HepG2 (cell line): Measurements from ENCODE around the gene ARHGEF10L. TPM values are rescaled to one million over a fixed set of nuclear protein-coding genes. Genes with fewer than 3 reads are reported as not detected.

Experiments
- GMEB2 ChIP-seq: IDR thresholded peaks from 2 replicates; pipeline ENCODE4 v1.6.1; 2016; ENCODE audit warnings: missing biosample characterization, missing genetic modification reagents, low read depth
- GPN1 ChIP-seq: sonication (generic); formaldehyde crosslinking; IDR thresholded peaks from 2 replicates; pipeline ENCODE4 v1.5.1; 2020; ENCODE audit warnings: missing genetic modification reagents, borderline replicate concordance
- HMGA1 ChIP-seq: sonication (generic); formaldehyde crosslinking; conservative IDR thresholded peaks from 2 replicates; pipeline ENCODE4 v1.4.0; 2020; ENCODE audit warnings: missing genetic modification reagents
- MED8 ChIP-seq: sonication (generic); formaldehyde crosslinking; IDR thresholded peaks from 2 replicates; pipeline ENCODE4 v1.8.1; 2023; ENCODE audit warnings: mild to moderate bottlenecking, missing genetic modification reagents; ENCODE audit not compliant: insufficient replicate concordance
- MXD1 ChIP-seq: sonication (generic); formaldehyde crosslinking; IDR thresholded peaks from 2 replicates; pipeline ENCODE4 v1.4.0; 2020; ENCODE audit warnings: mild to moderate bottlenecking, missing genetic modification reagents
- MXD3 ChIP-seq: IDR thresholded peaks from 2 replicates; pipeline ENCODE4 v1.6.1; 2016; ENCODE audit warnings: mild to moderate bottlenecking, missing biosample characterization, missing genetic modification reagents
- MYC ChIP-seq: sonication (generic); formaldehyde crosslinking; IDR thresholded peaks from 2 replicates; pipeline ENCODE4 v1.9.0; 2021; ENCODE audit warnings: missing genetic modification reagents, borderline replicate concordance
- UBTF ChIP-seq: sonication (generic); formaldehyde crosslinking; IDR thresholded peaks from 2 replicates; pipeline ENCODE4 v1.4.0; 2020; ENCODE audit warnings: mild to moderate bottlenecking, missing genetic modification reagents
- polyA plus RNA-seq, 8 experiments: library from polyadenylated mRNA; depleted of rRNA in 3 of 8; stranded (reverse) in 7 of 8; unstranded in 1 of 8; fragments of >200 nt; fragmentation: Illumina TruSeq in 4 of 8; extraction: Trizol in 4 of 8; gene quantifications; 2 replicates each; pipeline versions ENCODE4 v1.2.1 to v1.2.3, GENCODE V29; 2011 to 2016; ENCODE audit warnings: low read depth in 4 of 8, missing spikeins in 1 of 8, mixed read lengths in 1 of 8; ENCODE audit not compliant: insufficient read depth in 1 of 8
- total RNA-seq, 5 experiments: library from RNA; depleted of rRNA; stranded (reverse); fragments of >200 nt; fragmentation: Illumina TruSeq; extraction: Trizol; gene quantifications; 2 replicates each; pipeline ENCODE4 v1.2.3, GENCODE V29; 2016; ENCODE audit warnings: low read depth in 1 of 5

The ARHGEF10L gene
- total and polyA plus RNA-seq, 2 of the 13 experiments (the other 11 are each of a cell fraction or from before 2014, with no cell fraction given) = 46.5 to 78.3 TPM

- TF ChIP-seq GMEB2 (CRISPR knock-in tag) = no peak
- TF ChIP-seq UBTF (CRISPR knock-in tag) = no peak
- no peak for TF ChIP-seq MYC
- no peak for TF ChIP-seq GPN1 (CRISPR knock-in tag)
- no peak for TF ChIP-seq MED8 (CRISPR knock-in tag)
- no peak for TF ChIP-seq MXD1 (CRISPR knock-in tag)
- no peak for TF ChIP-seq HMGA1 (CRISPR knock-in tag)
- no peak for TF ChIP-seq MXD3 (CRISPR knock-in tag)
Observed at GRCh38 chr1:17653276-17653675, 113.8 kb downstream of the ARHGEF10L start (continued).
